Chondrocyte (in vitro differentiated cells): ENCODE measurements around the gene IER5. TPM values are rescaled to one million over a fixed set of nuclear protein-coding genes. Genes with fewer than 3 reads are reported as not detected.

Source experiments
- DNase-seq: peaks from one replicate; pipeline ENCODE4 v3.0.0; 2021; ENCODE audit warnings: mixed read lengths, low spot score
- H3K27ac Mint-ChIP-seq: one replicate; pipeline ENCODE4 v1.8.0; 2021; ENCODE audit warnings: mild to moderate bottlenecking, moderate library complexity, mixed read lengths; ENCODE audit not compliant: unreplicated experiment
- H3K27me3 Mint-ChIP-seq: 2 replicates; pipeline ENCODE4 v1.8.0; 2021; ENCODE audit warnings: low read depth, mixed read lengths
- H3K36me3 Mint-ChIP-seq: 2 replicates; pipeline ENCODE4 v1.8.0; 2021; ENCODE audit warnings: low read depth, mixed read lengths
- H3K4me1 Mint-ChIP-seq: 2 replicates; pipeline ENCODE4 v1.8.0; 2021; ENCODE audit warnings: low read depth, mild to moderate bottlenecking, mixed read lengths
- H3K4me3 Mint-ChIP-seq: one replicate; pipeline ENCODE4 v1.8.0; 2021; ENCODE audit warnings: mild to moderate bottlenecking, moderate library complexity, mixed read lengths; ENCODE audit not compliant: unreplicated experiment
- H3K9me3 Mint-ChIP-seq: 2 replicates; pipeline ENCODE4 v1.8.0; 2021; ENCODE audit warnings: low read depth, mixed read lengths
- total RNA-seq: library from RNA; stranded (reverse); gene quantifications from 3 replicates; pipeline ENCODE4 v1.2.1, GENCODE V29; 2021
- TF ChIP-seq, protein P1 (sequence below): fragments of 200-600 bp; sonication (generic); IDR thresholded peaks from 2 replicates; pipeline ENCODE4 v1.5.0; 2021; ENCODE audit warnings: antibody characterized with exemption, mild to moderate bottlenecking, moderate library complexity

Gene IER5
- total RNA-seq, 1 donor from 2014 or later, result 15.6 TPM

DNA sequence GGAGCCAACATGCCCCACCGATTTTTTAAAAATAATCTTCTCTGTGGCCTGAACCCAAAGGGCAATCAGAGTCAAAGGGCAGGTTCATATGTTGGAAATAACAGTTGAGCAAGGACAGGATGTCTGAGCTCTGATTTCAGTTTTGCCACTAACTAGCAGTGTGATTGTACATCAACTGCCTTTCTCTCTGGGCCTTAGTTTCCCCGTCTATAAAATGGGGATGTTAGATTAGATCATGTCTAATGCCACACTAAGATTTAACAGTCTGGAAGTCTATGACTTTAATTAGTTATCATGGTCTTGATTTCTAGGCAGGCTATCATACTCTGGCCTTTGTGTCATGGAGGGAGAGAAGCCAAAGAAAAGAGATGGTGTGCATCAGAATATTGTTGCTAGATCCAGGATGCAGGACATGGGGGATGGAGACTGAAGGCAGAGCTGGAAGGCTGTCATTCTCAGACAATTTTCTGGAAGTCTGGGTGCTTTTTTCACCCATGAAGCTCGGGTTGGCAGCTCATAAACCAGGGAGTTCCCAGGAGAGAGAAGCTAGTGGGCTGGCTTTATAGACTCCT, 28.4 kb downstream of the IER5 start:
- TF ChIP-seq, protein P1, sequence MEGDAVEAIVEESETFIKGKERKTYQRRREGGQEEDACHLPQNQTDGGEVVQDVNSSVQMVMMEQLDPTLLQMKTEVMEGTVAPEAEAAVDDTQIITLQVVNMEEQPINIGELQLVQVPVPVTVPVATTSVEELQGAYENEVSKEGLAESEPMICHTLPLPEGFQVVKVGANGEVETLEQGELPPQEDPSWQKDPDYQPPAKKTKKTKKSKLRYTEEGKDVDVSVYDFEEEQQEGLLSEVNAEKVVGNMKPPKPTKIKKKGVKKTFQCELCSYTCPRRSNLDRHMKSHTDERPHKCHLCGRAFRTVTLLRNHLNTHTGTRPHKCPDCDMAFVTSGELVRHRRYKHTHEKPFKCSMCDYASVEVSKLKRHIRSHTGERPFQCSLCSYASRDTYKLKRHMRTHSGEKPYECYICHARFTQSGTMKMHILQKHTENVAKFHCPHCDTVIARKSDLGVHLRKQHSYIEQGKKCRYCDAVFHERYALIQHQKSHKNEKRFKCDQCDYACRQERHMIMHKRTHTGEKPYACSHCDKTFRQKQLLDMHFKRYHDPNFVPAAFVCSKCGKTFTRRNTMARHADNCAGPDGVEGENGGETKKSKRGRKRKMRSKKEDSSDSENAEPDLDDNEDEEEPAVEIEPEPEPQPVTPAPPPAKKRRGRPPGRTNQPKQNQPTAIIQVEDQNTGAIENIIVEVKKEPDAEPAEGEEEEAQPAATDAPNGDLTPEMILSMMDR, result no peak

DNA sequence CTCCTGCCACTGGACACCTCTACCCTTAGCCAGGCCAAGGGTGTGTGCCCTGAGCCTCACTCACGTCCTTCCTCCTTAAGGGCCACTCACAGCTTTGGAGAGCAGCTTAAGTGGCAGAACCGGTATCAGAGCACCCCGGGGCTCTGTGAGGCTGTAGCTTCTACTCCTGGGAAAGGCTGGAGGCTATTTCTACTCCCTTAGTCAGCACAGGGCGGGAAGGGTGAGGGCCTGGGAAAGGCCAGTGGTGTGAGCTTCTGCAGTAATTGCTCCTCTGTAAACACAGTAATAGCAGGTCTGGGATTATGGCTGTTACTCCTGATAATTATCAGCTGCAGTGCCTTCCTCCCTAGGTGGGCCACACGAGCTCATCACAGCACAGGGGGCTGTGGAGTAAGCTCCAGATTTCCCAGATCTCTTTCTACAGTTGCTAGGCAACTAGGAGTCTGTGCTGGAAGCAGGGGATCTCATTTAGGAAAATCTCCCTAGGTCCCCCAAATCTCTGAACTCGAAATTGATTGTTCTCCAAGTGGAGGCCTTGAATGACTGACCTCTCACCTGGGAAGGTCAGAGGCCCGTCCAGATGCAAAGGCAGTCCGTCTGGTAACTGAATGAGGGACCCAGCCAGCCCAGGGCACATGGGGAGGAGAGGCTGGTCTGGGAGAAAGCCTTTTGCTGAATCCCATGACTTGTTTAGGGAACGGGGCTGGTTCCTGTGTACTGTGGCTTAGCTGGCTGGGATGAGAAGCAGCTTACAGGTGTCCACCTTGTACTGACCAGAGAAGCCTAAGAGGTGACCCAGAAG, 29.3 kb downstream of the IER5 start:
- Mint-ChIP-seq H3K27ac (peak overlapping the region; percentile 92), H3K36me3 (no peaks in the 10 kb centered on the region), H3K9me3 (no peaks in the 10 kb centered on the region), H3K27me3 (no peaks in the 10 kb centered on the region), H3K4me3 (no peak overlapping the region), H3K4me1 (peaks cover 47% of the 10 kb centered on the region)
- no peak for DNase-seq
- TF ChIP-seq, protein P1, result no peak

More for the DNA sequence above, 28.4 kb downstream of the IER5 start:
- Mint-ChIP-seq H3K9me3 (no peaks in the 10 kb centered on the region), H3K27me3 (no peaks in the 10 kb centered on the region), H3K4me3 (no peak overlapping the region), H3K36me3 (no peaks in the 10 kb centered on the region), H3K27ac (peak overlapping the region; percentile 92), H3K4me1 (peaks cover 56% of the 10 kb centered on the region)
- no peak for DNase-seq

DNA sequence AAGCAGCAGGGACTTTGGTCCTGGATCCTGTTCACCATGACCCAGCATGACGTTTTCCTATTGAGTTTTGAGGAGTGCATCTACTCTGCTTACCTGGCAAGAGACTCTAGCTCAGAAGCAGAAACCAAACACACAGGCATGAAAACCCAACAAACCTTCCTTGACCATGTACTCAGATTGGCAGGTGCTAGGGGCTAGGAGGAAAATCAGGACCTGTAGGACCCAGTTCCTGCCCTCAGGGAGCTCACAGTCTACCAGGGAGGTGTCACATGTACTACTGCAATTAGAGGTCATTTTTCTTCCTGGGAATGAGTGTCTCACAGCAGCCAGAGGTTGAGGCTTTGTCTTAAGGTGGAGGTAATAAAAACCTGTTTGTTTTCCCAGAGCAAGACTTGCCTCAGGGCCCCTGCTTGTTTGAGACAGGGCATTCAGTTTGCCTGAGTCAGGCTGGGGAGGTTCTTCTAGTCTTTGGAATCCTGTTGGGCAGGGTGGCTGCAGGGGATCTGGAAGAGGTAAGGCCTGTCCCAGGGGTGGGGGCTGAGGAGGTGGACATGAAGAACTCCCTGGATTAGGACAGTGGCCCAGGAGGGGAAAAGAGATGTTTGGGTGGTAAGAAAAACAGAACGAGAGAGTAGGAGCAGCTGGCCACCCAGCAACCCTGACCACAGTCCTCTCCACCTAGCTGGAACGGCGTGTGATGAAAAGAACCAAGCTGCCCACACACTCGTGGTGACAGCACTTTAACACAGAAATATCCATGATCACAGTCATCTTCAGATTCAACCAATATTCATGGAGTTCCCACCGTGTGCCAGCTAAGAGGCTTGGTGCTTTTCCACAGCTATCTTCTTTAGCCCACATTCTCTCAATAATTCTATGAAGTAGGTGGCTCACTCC, 30.8 kb downstream of the IER5 start:
- peak overlapping the region; percentile 55 for H3K27ac Mint-ChIP-seq
- peaks cover 38% of the 10 kb centered on the region for H3K4me1 Mint-ChIP-seq
- DNase-seq, result no peak
- no peaks in the 10 kb centered on the region for H3K9me3 Mint-ChIP-seq
- TF ChIP-seq, protein P1, result no peak
- H3K4me3 Mint-ChIP-seq, result no peak overlapping the region
- no peaks in the 10 kb centered on the region for H3K36me3 Mint-ChIP-seq
- H3K27me3 Mint-ChIP-seq, result no peaks in the 10 kb centered on the region

DNA sequence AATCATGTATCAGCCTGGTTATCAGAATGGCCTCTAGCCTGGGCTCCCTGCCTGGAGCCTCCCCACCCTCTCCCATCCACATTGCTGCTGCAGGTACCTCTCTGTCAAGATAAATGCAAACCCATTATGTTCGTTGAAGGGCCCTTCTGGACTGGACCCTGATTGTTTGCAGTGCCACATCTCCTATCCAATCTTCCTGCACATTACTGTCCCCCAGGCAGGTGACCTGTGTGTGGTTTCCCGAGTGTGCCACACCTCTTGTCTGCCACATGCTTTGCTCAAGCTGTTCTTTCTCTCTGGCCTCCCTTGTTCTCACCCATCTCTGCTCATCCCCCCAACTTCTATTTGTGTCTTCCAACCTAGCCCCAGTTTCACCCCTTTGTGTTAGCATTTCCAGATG, 32.4 kb downstream of the IER5 start:
- Mint-ChIP-seq H3K36me3 (no peaks in the 10 kb centered on the region), H3K4me1 (peaks cover 38% of the 10 kb centered on the region), H3K9me3 (no peaks in the 10 kb centered on the region), H3K4me3 (no peak overlapping the region), H3K27ac (no peak overlapping the region), H3K27me3 (no peaks in the 10 kb centered on the region)
- no peak for DNase-seq
- TF ChIP-seq, protein P1, result no peak

DNA sequence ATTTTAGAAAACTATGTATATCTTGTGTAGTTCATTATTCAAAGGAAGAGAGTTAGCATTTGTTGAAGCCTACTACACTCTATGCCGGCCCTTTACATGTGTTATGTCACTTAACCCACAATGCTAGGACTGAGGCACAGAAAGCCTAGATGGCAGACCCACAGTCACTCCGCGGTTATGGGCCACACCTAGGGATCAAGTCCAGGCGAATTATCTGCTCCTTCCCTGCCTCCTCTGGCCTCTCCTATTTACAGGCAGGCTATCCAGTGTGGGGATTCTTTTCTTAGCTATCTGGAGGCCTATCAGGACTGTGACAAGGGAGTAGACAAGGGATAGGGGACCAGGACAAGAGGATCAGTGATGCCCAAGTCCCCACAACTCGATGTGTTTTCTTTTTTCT, 33.0 kb downstream of the IER5 start:
- Mint-ChIP-seq H3K27ac (no peak overlapping the region), H3K27me3 (no peaks in the 10 kb centered on the region), H3K36me3 (no peaks in the 10 kb centered on the region), H3K9me3 (no peaks in the 10 kb centered on the region), H3K4me1 (peaks cover 38% of the 10 kb centered on the region), H3K4me3 (no peak overlapping the region)
- DNase-seq, result no peak
- TF ChIP-seq, protein P1, result no peak
